OCI-LY7 (cell line): ENCODE results near the gene SORCS3. TPM values are rescaled to one million over a fixed set of nuclear protein-coding genes. Genes with fewer than 3 reads are reported as not detected.

Experiments
- BruUV-seq: library from RNA; stranded (reverse); fragments of 400-500 nt; replicated peaks from 2 replicates; lab custom pipeline; 2021; lab: Mats Ljungman, UMichigan
- CTCF ChIA-PET: fragments of 300-600 bp; sonication (Branson Sonifier 250); formaldehyde crosslinking; loops from one replicate; lab custom pipeline; 2022; ENCODE audit warnings: antibody characterized with exemption; ENCODE audit not compliant: unreplicated experiment; lab: Charles Lee
- POLR2A ChIA-PET: fragments of 300-600 bp; sonication (Branson Sonifier 250); formaldehyde crosslinking; loops from one replicate; lab custom pipeline; 2022; ENCODE audit warnings: antibody characterized with exemption; lab: Charles Lee
- DNase-seq: peaks from one replicate; pipeline ENCODE4 v3.0.0-alpha.2; 2015; ENCODE audit warnings: low spot score
- H2AFZ ChIP-seq: fragments of 200-600 bp; sonication (generic), shearing (Covaris generic); 2 replicates; pipeline ENCODE4 v1.6.1; 2014; ENCODE audit warnings: mild to moderate bottlenecking, antibody characterized with exemption, low read length, moderate library complexity
- H3K27ac ChIP-seq: fragments of 200-600 bp; sonication (generic); 2 replicates; pipeline ENCODE4 v1.5.1; 2014; ENCODE audit warnings: mixed run types, low read depth, mild to moderate bottlenecking, moderate library complexity, low read length, inconsistent platforms; ENCODE audit not compliant: poor library complexity, severe bottlenecking
- H3K36me3 ChIP-seq: fragments of 200-600 bp; sonication (generic); 2 replicates; pipeline ENCODE4 v1.6.1; 2014; ENCODE audit warnings: mild to moderate bottlenecking, antibody characterized with exemption, low read length, moderate library complexity, mixed read lengths; ENCODE audit not compliant: insufficient read depth
- H3K4me1 ChIP-seq: fragments of 200-600 bp; sonication (generic); 2 replicates; pipeline ENCODE4 v1.5.1; 2014; ENCODE audit warnings: mild to moderate bottlenecking, low read length; ENCODE audit not compliant: insufficient read depth, poor library complexity, severe bottlenecking
- H3K4me2 ChIP-seq: fragments of 200-600 bp; sonication (generic); 2 replicates; pipeline ENCODE4 v1.6.1; 2014; ENCODE audit warnings: mild to moderate bottlenecking, low read length
- H3K4me3 ChIP-seq: fragments of 200-600 bp; sonication (generic); 2 replicates; pipeline ENCODE4 v1.5.1; 2014; ENCODE audit warnings: mild to moderate bottlenecking, low read depth, low read length; ENCODE audit not compliant: poor library complexity, severe bottlenecking
- H3K79me2 ChIP-seq: fragments of 200-600 bp; sonication (generic); 2 replicates; pipeline ENCODE4 v1.6.1; 2016; ENCODE audit warnings: low read depth, mild to moderate bottlenecking, low read length, moderate library complexity, mixed read lengths; ENCODE audit not compliant: insufficient read depth
- H3K9me2 ChIP-seq: fragments of 200-600 bp; sonication (generic); 2 replicates; pipeline ENCODE4 v1.6.1; 2016; ENCODE audit warnings: mild to moderate bottlenecking, low read length, mixed read lengths; ENCODE audit not compliant: insufficient read depth
- H3K9me3 ChIP-seq: fragments of 200-600 bp; sonication (generic); 2 replicates; pipeline ENCODE4 v1.6.1; 2014; ENCODE audit warnings: mild to moderate bottlenecking, mixed run types, low read length, mixed read lengths
- H4K20me1 ChIP-seq: fragments of 200-600 bp; sonication (generic); 2 replicates; pipeline ENCODE4 v1.6.1; 2014; ENCODE audit warnings: mild to moderate bottlenecking, antibody characterized with exemption, low read length, moderate library complexity, mixed read lengths; ENCODE audit not compliant: insufficient read depth
- CTCF ChIP-seq: fragments of 200-600 bp; sonication (generic); conservative IDR thresholded peaks from 2 replicates; pipeline ENCODE4 v1.5.1; 2014; ENCODE audit warnings: mild to moderate bottlenecking, antibody characterized with exemption, low read length, moderate library complexity, mixed read lengths
- EZH2phosphoT487 ChIP-seq: fragments of 200-600 bp; sonication (generic); IDR thresholded peaks from 2 replicates; pipeline ENCODE4 v1.6.1; 2018; ENCODE audit warnings: low read depth, borderline replicate concordance, mild to moderate bottlenecking, mixed run types, antibody characterized with exemption, low read length, moderate library complexity, mixed read lengths
- intact Hi-C: fragments of 100-400 bp; cut with micrococcal nuclease; formaldehyde crosslinking; loops from one replicate; pipeline ENCODE4 v1.10.0; 2022; ENCODE audit not compliant: unreplicated experiment
- total RNA-seq, 2 experiments: library from RNA; depleted of rRNA in 1 of 2; stranded (reverse); fragments of >200 nt in 1 of 2; shearing (Covaris generic) in 1 of 2; gene quantifications; 2 replicates each; pipeline ENCODE4 v1.2.3, GENCODE V29; 2014 to 2022

The SORCS3 gene
- total RNA-seq, 2 experiments from 2014 or later, result not detected

- Histone ChIP-seq H4K20me1 (no peaks in the 10 kb centered on the region), H3K4me1 (no peaks in the 10 kb centered on the region), H3K79me2 (no peaks in the 10 kb centered on the region), H3K36me3 (no peaks in the 10 kb centered on the region), H3K4me3 (no peak overlapping the region), H2AFZ (no peak overlapping the region), H3K4me2 (no peak overlapping the region), H3K27ac (no peak overlapping the region), H3K9me2 (no peaks in the 10 kb centered on the region), H3K9me3 (no peaks in the 10 kb centered on the region)
- intact Hi-C loops, result no loop called here
- ChIA-PET POLR2A (interaction anchor here (1.3 kb wide), 1 partner anchor 13 kb away, joined by 6 read pairs; no protein-coding TSS in a partner anchor), CTCF (no interaction called here)
- DNase-seq, result no peak
- BruUV-seq, result no TSS peak
- no peak for TF ChIP-seq CTCF
- TF ChIP-seq EZH2phosphoT487, result no peak
These were observed 339.3 kb downstream of the SORCS3 start for GRCh38 chr10:104980368-104980767.

GRCh38 chr10:104981995-104982394 lies 340.9 kb downstream of the SORCS3 start:
- POLR2A ChIA-PET, result interaction anchor here (0.5 kb wide), 1 partner anchor 127 kb away, joined by 3 read pairs; no protein-coding TSS in a partner anchor
- Histone ChIP-seq H3K36me3 (no peaks in the 10 kb centered on the region), H4K20me1 (no peaks in the 10 kb centered on the region), H3K4me3 (no peak overlapping the region), H3K79me2 (no peaks in the 10 kb centered on the region), H3K4me1 (no peaks in the 10 kb centered on the region), H3K9me3 (no peaks in the 10 kb centered on the region), H3K4me2 (no peak overlapping the region), H3K27ac (no peak overlapping the region), H2AFZ (no peak overlapping the region), H3K9me2 (no peaks in the 10 kb centered on the region)
- TF ChIP-seq EZH2phosphoT487 (no peak), CTCF (no peak)
- BruUV-seq, result no TSS peak
- CTCF ChIA-PET, result no interaction called here
- DNase-seq, result no peak
- intact Hi-C loops, result no loop called here

GRCh38 chr10:104988686-104989085 lies 347.6 kb downstream of the SORCS3 start:
- POLR2A ChIA-PET, result no interaction called here
- Histone ChIP-seq H3K4me2 (no peak overlapping the region), H3K4me3 (no peak overlapping the region), H3K36me3 (no peaks in the 10 kb centered on the region), H2AFZ (no peak overlapping the region), H4K20me1 (no peaks in the 10 kb centered on the region), H3K9me2 (no peaks in the 10 kb centered on the region), H3K9me3 (no peaks in the 10 kb centered on the region), H3K27ac (no peak overlapping the region), H3K79me2 (no peaks in the 10 kb centered on the region), H3K4me1 (no peaks in the 10 kb centered on the region)
- no peak for DNase-seq
- TF ChIP-seq EZH2phosphoT487, result no peak
- no peak for TF ChIP-seq CTCF
- intact Hi-C loops, result no loop called here
- BruUV-seq, result no TSS peak
- CTCF ChIA-PET, result no interaction called here
